Activated T-cell treated with anti-CD3 and anti-CD28 coated beads, Interleukin-2, amount 50 U/mL, for 1 hour (primary cell): ENCODE data around the gene GNG4.
"Not testable (repeated sequence)": the region's sequence is repeated elsewhere in the genome, so short reads cannot be mapped to it uniquely, and the experiment has no call there.

Experiments
- DNase-seq: peaks from one replicate; pipeline ENCODE4 v3.0.0-alpha.2; 2020

The GNG4 gene

DNA sequence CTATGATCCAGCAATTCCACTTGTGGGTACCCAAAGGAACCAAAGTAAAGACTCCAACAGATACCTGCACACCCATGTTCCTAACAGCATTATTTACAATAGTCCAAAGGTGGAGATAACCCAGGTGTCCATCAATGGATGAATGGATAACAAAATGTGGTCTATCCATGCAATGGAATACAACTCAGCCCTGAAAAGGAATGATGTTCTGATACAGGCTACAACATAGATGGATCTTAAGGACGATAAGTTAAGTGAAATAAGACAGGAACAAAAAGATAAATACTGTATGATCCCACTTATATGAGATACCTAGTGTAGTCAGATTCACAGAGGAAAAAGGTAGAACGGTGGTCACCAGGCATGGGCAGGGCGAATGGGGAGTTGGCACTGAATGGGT, 69.7 kb downstream of the GNG4 start:
- no peak for DNase-seq

DNA sequence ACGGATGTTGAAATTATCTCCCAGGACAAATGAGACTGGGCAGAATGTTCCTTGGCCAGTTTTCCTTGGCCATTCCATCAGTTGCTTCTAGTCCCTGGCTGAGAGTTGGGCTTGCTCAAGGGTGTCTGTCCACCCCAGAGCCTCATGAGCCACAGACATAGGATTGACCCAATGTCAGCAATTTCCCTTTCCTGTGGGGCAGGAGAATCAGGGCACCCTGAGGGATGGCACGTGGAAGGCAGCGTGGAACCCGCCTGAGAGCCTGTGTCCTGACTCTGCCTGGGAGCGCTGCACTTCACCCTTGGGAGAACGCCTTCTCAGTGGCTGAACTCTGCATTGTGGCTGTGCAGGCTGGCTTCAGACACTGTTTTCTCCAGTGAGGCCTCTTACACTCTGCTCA, 74.0 kb downstream of the GNG4 start:
- no peak for DNase-seq

DNA sequence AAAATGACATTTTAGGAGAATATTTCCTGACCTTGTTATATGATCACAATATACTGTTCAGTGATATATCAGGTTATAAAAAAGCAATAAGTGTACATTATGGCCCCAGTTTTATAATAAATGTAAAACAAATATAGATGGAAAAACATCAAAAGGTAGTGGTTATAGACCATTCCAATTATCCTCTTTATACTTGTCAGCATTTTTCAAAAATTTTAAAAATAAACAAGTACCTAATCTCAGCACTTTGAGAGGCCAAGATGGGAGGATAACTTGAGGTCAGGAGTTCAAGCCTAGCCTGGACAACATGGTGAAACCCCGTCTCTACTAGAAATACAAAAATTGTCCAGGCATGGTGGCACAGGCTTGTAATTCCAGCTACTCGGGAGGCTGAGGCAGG, 75.7 kb downstream of the GNG4 start:
- DNase-seq, result no peak

DNA sequence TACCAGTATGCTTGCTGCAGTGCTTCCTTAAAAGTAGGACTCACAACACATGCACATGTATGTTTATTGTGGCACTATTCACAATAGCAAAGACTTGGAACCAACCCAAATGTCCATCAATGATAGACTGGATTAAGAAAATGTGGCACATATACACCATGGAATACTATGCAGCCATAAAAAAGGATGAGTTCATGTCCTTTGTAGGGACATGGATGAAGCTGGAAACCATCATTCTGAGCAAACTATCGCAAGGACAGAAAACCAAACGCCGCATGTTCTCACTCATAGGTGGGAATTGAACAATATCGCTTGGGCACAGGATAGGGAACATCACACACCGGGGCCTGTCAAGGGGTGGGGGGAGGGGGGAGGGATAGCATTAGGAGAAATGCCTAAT, 76.6 kb downstream of the GNG4 start:
- DNase-seq, result not testable (repeated sequence)

DNA sequence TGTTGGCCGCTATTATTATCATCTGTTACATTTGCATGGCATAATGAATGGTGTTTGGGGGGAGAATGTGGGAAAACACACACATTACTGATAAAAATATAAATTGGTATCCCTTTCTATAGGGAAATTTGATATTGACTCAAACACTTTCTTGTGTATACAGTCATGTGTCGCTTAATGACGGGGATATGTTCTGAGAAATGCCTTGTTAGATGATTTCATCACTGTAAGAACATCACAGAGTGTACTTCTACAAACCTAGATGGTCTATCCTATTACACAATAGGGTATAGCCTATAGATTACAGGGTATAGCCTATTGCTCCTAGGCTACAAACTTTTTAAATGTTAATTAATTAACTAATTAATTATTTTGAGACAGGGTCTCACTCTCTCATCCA, 78.1 kb downstream of the GNG4 start:
- no peak for DNase-seq

DNA sequence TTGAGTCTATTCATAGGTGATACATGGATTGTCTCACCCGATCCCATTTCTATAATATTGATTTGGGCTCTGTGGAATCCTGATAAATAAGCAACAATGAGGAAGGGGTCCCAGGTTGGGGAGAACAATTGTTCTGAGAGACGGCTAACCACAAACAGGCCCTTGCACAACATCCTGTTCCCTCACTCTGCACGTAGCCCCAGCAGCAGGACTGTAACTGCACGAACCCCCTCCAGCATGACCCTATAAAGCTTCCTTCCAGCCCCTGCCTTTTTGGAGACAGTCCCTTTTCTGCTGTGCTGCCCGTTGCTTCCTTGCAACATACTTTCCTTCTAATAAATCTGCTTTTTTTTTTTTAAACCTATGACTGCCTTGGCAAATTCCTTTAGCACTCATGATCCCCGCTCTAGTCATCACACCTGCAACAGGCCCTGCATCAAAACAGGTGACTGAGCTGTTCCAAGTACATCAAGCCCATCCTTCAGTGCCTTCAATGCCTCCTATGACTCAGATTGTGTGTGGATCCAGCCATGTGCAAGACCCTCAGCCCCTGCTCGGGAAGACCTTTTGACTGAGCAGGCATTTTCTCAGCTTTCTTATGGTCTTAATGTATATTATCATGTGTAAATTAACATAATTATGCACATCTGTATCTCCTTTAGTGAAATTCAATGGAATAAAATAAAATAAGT, 81.6 kb downstream of the GNG4 start:
- no peak for DNase-seq

DNA sequence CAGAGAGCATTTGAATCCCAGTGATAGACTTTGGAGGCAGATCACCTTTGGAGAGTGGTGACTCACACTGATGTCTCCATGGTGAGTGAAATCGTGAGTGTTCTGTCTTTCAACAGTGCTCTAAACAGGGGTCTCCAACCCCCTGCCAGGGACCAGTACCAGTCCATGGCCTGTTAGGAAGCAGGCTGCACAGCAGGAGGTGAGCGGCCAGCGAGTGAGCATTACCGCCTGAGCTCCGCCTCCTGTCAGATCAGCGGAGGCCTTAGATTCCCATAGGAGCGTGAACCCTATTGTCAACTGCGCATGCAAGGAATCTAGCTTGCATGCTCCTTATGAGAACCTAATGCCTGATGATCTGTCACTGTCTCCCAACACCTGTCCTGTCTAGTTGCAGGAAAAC, 83.5 kb downstream of the GNG4 start:
- DNase-seq, result no peak

DNA sequence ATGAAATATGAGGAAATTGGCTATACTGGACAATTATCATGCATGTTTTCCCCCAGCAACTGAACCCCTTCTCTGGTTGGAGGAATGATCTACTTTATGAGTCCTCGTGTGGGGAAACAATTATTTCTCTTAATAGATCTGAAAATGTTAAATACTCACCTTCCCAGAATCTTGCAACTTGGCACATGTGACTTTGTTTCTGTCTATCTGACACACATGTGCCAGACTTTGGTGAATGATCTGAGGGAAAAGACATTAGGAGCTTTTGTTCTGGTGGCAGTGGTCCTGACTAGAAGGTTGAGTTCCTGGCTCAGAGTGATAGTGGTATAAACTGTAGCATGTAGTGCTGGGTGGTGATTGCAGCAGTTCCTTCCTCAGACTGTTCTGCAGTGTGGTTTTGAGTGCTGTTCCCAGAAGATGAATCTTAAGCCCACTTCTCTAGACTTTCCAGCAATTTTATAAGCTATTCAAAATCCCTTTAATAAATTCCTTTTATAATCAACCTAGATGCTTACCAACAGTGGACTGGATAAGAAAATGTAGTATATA, 86.0 kb downstream of the GNG4 start:
- DNase-seq, result no peak

DNA sequence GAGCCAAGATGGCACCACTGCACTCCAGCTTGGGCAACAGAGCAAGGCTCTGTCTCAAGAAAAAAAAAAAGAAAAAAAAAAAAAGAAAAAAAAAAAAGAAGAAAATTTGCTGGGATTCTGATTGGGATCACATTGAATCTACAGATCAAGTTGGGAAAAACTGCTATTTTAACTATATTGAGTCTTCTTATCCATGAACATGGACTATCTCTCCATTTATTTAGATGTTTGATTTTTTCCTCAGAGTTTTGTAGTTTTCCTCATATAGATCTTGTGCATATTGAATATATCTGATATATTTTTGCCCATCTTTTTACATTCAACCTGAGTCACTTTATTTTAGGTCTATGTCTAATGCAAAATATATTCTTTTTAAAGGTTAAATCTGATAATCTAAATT, 87.0 kb downstream of the GNG4 start:
- no peak for DNase-seq

DNA sequence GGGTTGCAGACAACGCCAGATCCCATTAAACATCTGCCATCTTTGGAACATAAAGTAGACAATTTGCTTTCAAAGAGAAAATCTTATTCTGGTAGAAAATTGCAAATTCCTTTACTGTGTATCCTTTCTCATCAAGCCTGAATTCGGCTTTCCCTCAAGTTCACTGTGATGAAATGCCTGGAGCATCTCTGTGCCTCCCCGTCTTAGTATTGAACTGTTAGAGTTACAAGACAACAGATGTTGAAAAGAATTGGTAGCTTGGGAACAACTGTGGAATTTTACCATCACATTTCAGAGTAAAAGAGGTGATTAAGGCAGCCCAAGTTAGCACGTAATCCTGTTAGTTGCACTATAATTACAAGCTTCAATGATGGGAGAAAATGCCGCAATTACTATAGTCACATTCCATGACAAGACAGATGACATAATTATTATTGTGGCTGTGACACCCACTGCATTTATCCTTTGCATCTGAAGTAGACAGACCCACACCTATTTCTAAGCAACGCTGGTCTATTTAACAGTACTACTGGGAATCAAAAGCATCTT, 90.9 kb downstream of the GNG4 start:
- no peak for DNase-seq

DNA sequence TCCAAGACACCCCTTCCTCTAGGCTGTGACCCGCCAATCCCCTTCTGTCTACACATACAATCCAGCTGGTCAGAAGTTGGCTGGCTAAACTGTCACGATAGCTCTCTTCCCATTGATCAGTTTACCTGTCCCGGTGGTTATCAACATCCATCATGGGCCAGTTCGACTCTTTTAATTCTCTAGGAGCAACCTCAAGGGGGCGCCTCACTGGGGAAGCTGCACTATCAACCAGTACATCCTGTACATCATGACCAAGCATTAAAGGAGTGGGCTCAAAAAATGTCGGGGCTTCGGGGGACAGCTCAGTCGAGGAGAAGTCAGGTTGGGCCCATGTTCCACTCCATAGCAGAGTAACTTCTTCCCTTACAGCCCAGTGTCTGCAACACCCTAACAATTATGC, 92.1 kb downstream of the GNG4 start:
- DNase-seq, result no peak

DNA sequence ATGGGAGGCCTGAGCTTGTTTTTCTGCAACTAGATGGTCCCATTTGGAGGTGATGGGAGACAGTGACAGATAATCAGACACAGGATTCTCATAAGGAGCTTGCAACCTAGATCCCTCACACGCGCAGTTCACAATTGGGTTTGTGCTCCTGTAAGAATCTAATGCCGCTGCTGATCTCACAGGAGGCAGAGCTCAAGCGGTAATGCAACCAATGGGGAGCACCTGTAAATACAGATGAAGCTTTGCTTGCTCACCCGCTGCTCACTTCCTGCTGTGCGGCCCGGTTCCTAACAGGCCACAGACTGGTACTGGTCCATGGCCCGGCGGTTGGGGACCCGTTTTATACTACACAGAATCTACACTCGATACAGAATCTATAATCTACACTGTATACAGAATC, 92.8 kb downstream of the GNG4 start:
- no peak for DNase-seq

DNA sequence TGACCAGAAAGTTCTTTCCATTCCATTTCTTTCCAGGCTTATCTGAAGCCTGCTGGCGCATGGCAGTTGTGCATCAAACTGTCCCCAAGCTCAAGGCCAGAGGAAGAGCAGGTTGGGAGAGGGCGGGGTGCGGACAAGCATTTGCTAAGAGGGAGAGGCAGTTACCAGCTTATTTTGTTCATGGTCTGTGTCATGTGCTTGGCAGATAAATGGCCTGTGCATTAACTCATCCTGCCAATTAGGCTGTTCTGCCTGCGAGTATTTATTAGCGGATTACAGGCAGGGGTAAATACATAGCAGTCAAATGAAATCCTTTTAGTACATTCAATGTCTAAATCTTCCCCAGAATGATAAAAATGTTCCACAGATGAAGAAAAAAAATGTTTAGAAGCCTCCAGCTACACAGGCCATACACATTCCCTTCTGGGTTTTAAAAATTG, 96.5 kb downstream of the GNG4 start:
- DNase-seq, result no peak

DNA sequence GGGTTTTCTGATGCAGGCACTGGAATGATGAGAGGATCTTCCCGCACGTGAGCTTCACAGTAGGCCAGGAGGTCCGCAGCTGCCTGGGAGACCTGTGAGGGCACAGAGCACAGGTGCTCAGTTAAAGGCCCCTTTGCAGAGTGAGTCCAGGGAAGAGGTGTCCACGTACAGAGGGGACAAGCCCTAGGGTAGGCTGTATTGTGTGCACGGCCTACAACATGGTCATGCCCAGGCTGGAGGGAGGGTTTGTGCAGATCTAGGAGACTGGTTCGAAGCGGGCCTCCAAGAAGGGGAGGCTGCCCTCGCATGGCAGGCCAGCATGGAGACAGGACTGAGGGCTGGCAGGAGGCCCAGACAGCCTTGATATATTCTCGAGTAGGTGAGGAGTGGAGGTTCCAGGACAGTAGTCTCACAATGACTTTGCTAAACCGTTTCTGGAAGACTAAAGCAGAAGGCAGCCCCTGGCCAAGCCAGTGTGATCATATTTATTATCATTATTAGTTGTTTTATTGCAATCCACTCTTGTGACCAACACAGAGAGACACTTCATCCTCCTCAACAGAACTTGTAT, 97.4 kb downstream of the GNG4 start:
- no peak for DNase-seq

DNA sequence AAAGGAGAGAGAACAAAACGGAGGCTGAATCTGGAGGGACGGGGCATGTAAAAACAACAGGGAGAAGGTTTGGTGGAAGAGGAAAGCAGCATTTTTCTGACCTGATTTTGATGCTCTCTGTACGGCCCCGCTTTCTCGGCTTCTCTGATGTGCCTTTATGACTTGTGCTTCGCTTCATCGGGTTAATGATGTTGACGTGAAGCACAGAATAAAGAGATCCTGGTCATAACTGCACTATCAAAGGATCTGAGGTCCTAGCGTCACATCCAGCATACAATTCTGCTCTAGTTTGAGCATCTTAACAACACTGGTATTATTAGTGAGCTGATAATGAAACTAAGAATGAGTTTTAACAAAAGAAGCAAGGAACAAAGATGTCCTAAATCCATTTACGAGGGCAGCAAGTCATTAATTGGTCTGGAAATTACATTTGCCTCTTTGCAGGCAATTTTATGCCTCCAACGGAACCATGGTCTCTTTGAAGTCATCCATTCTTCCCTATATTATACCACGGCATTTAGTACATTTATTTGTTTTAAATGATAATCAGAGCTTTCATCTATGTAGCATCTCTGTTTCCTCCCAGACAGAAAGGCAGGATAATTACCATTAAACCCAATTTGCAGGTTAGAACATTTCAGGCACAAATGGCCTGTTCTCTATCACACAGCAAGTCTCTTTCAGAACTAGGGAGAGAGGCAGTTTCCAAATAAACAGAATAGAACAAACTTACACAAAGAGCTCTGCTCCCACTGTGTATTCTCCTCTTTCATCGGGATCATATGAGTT, 100.0 kb downstream of the GNG4 start:
- no peak for DNase-seq

DNA sequence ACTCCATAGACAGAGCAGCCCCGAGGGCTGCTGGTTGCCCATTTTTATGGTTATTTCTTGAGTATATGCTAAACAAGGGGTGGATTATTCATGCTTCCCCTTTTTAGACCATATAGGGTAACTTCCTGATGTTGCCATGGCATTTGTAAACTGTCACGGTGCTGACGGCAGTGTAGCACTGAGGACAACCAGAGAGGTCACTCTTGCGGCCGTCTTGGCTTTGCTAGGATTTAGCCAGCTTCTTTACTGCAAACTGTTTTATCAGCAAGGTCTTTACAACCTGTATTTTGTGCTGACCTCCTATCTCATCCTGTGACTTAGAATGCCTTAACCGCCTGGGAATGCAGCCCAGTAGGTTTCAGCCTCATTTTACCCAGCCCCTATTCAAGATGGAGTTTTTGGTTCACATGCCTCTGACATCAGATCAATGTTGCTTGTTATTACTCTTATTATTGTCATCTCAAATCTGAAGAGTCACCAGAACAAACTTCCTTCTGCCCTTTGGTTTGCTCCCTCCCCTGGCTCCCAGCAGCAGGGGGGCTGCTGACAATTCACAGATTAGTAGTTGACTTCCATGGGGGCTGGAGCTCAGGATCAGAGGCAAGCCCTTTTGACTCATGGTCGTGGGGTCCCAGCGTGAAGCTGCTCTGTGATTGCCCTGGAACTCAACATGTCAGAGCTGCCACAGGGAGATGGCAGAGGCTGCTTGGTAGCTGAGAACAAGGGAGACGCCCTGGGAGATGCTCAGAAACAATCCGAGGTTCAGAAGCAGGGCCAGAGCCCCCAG, 103.0 kb downstream of the GNG4 start:
- DNase-seq, result not testable (repeated sequence)

DNA sequence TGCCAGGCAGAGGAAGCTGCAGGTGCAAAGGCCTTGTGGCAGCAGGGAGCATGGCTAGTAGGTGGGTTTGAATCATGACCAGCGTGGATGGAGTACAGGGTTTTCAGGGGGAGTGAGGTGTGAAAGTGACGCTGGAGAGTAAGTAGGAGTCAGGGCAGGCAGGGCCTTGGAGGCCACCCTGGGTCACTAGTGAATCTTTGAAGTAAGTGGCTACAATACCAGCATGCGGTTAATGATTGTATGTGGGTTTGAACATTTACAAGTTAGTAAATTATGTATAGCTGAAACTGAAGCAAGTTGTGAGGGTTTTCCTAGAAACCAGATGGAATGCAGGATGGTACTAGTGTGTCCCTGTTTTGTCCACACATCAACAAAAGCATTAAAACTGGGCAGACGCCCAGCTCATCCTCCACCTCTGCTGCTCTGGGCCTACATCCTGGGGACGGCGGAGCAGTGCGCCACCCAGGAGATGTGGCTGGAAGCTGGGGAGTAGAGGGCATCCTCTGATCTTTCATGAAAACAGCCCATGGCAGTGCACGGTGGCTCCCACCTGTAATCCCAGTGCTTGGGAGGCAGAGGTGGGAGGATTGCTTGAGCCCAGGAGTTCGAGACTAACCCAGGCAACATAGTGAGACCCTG, 104.2 kb downstream of the GNG4 start:
- no peak for DNase-seq

DNA sequence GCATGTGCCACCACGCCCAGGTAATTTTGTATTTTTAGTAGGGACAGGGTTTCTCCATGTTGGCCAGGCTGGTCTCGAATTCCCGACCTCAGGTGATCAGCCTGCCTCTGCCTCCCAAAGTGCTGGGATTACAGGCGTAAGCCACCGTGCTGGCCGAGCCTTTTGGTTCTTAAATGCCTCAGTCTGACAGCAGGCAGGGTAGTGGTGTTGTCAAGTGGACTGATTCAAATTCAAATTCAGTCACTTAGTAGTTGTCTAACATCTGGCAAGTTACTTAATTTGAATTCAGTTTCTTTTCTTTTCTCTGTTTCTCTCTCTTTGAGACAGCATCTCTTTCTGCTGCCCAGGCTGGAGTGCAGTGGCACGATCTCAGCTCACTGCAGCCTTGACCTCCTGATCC, 106.7 kb downstream of the GNG4 start:
- DNase-seq, result not testable (repeated sequence)

DNA sequence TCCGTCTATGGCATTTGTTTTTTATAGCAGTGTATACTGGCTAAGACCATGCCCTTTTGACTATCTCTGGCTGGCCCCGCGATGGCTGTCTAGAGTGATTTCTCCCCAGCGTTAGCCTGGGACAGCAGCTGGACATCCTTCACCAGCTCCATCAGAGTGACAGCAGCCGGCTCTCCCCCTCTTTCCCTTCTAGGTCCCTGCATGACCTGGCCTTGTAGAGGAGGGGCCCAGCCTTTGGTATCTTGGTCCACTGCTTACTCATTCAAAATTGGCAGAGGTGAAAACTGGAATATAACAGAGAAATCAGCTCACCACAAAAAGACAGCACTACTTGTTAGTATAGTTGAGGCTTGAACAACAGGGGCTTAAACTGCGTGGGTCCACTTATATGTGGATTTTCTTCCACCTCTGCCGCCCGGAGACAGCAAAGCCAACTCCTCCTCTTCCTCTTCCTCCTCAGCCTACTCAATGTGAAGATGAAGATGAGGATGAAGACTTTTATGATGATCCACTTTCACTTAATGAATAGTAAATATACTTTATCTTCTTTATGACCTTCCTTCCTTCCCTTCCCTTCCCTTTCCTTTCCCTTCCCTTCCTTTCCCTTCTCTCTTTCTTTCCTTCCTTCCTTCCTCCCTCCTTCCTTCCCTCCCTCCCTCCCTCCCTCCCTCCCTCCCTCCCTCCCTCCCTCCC, 116.0 kb downstream of the GNG4 start:
- no peak for DNase-seq

DNA sequence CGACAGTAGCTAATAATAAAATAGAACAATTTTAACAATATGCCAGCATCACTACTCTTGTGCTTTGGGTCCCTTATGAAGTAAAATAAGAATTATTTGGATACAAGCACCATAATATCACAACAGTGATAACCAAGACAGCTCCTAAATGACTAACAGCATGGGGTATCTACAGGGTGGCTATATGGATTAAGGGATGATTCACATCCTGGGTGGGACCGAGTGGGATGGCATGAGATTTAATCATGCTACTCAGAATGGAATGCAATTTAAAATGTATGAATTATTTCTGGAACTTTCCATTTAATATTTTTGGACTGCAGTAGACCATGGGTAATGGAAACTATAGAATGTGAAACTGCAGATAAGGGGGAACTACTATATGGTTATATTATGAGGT, 117.2 kb downstream of the GNG4 start:
- no peak for DNase-seq

DNA sequence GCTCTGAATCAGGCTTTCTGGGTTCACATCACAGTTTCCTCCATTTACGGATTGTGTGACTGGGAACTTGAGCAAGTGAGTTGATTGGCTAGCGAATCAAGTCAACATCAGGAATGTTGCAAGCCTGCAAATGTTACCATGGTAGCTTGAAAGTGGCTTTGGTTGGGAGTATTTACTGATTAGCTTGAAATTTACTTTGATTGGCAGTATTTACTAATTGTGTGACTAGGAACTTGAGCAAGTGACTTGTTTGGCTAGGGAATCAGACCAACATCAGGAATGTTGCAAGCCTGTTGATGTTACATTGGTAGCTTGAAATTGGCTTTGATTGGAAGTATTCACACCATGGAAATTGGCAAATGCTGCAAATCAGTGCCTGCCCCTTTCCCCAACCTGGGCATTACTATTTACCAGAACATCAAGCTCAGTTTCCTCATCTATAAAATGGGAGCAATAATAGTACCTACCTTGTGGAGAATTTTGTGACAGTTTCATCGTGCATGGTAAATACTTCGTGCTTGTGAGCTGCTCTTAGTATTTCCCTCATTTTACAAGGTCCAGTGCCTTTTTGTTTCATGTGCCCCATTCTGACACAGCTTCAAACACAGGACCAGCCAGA, 122.3 kb downstream of the GNG4 start:
- DNase-seq, result no peak
